H7 (cell line): Measurements from ENCODE around the gene HSPA12A. TPM values are rescaled to one million over a fixed set of nuclear protein-coding genes. Genes with fewer than 3 reads are reported as not detected.

ENCODE experiments used
- DNase-seq: peaks from one replicate; pipeline ENCODE4 v3.0.0; 2012
- H3K27me3 ChIP-seq: 2 replicates; pipeline ENCODE4 v1.6.0; 2011; ENCODE audit warnings: mild to moderate bottlenecking, low read length; ENCODE audit not compliant: control insufficient read depth, insufficient read depth
- H3K36me3 ChIP-seq: replicated peaks from 2 replicates; pipeline ENCODE4 v1.5.1; 2011; ENCODE audit warnings: low read length; ENCODE audit not compliant: control insufficient read depth, insufficient read depth
- H3K4me3 ChIP-seq: 2 replicates; pipeline ENCODE4 v1.5.1; 2011; ENCODE audit warnings: low read depth, mild to moderate bottlenecking, control low read depth, low read length, moderate library complexity; ENCODE audit not compliant: insufficient read depth
- total RNA-seq: library from RNA; depleted of rRNA; stranded (reverse); fragments of >200 nt; shearing (Covaris generic); gene quantifications from 2 replicates; pipeline ENCODE4 v1.2.3, GENCODE V29; 2014

HSPA12A gene
- total RNA-seq, 1 experiment from 2014 or later, result 1.9 TPM

- no peak overlapping the region for H3K4me3 ChIP-seq
- DNase-seq, result no peak
- no peaks in the 10 kb centered on the region for H3K36me3 ChIP-seq
- H3K27me3 ChIP-seq, result no peaks in the 10 kb centered on the region
These were observed 52.6 kb downstream of the HSPA12A start for GRCh38 chr10:116689744-116690143.

DNA sequence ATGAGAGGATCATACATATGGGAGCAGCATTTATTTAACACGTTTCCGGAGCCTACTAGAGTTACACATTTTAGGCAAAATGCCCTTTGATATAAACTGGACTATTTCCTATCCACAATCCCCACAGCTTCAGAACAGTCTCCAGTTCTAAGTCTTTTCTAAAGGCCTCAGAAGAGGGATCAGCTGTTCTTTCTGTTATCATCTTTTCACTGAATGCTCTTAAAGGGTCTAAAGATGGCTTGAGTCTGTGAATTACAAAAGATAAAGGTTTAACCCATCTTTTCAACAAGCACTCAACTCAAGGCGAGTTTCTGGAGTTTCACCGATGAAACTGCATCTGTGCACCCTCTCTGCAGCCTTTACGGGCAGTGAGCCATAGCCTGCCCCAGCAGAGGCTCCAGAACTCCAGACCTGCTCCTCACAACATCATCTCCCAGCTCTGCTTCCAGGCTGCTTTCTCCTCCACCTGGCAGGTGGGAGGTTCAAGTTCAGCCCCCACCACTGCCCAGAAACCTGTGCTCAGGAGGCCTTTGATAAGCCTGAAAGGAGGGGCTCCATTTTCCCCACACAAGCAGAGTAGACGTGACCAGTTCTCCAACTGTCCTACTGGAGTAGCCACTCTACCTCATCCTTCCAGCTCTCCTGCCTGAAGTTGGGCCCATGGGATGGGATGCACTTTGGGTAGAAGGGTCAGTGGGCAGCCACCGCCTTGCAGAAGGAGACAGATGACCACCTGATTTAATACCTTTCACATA is 53.4 kb downstream of the HSPA12A start:
- H3K4me3 ChIP-seq, result no peak overlapping the region
- DNase-seq, result no peak
- no peaks in the 10 kb centered on the region for H3K27me3 ChIP-seq
- H3K36me3 ChIP-seq, result no peaks in the 10 kb centered on the region

DNA sequence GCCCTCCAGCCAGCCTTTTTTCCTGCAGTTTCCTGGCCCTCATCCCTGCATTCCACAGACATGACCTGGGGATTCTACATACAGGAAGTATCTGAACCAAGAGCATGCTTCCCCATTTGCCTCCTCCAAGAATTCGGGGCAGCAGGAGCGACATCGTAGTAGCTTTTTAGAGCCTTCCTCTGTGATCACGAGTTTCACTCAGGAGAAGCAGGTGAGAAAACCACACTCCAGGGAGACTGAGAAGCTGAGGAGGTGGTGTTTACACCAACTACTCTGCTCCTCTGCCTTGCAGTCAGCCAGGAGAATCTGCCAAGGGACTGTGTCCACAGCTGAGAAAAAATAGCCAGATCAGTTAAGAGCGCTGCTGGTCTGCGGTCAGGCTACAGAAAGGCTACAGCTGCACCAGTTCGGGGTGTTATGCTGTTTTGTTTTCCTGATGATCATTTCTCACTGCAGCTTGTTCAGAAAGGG is 54.1 kb downstream of the HSPA12A start:
- DNase-seq, result no peak
- Histone ChIP-seq H3K4me3 (no peak overlapping the region), H3K36me3 (no peaks in the 10 kb centered on the region), H3K27me3 (no peaks in the 10 kb centered on the region)

GRCh38 chr10:116687633-116688032 is 54.7 kb downstream of the HSPA12A start:
- Histone ChIP-seq H3K27me3 (no peaks in the 10 kb centered on the region), H3K36me3 (no peaks in the 10 kb centered on the region), H3K4me3 (no peak overlapping the region)
- DNase-seq, result no peak

DNA sequence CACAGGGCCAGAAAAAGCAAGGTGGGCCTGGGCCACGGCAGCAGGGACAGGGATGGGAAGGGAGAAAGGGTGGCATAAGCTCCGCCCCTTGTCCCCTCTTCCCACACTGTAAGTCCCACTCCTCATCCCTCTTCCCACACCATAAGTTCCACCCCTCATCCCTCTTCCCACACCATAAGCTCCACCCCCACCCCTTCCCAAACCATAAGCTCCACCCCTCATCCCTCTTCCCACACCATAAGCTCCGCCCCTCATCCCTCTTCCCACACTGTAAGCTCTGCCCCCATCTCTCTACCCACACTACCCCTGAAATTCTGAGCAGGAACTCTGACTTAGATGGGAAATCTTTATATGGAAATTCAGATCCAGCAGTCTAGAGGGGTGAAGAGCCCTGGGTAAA is 55.7 kb downstream of the HSPA12A start:
- DNase-seq, result no peak
- H3K27me3 ChIP-seq, result no peaks in the 10 kb centered on the region

GRCh38 chr10:116685807-116686206 is 56.6 kb downstream of the HSPA12A start:
- no peak for DNase-seq
- Histone ChIP-seq H3K36me3 (no peaks in the 10 kb centered on the region), H3K4me3 (no peak overlapping the region), H3K27me3 (no peaks in the 10 kb centered on the region)

More for the DNA sequence above, 55.7 kb downstream of the HSPA12A start:
- Histone ChIP-seq H3K36me3 (no peaks in the 10 kb centered on the region), H3K4me3 (no peak overlapping the region)

DNA sequence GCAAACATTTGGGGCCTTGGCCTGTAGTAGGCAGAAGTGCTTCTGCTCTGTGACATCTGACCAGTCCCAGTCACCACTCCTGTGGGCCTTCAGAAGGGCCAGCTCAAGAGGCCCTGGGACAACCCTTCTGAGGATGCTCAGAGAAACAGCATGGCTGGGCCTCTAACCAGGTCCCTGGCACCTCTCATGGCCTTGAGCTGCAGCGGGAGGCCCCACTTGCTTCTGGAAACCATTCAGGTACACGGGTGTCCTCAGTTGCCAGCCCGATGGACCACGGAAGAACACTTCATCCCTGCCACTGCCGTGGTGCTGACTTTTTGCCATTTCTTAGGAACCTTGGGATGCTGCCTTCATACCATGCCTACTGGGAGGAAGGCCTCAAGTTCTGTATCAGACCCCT is 57.6 kb downstream of the HSPA12A start:
- no peak for DNase-seq
- H3K36me3 ChIP-seq, result no peaks in the 10 kb centered on the region
- no peaks in the 10 kb centered on the region for H3K27me3 ChIP-seq
- no peak overlapping the region for H3K4me3 ChIP-seq

GRCh38 chr10:116683821-116684220 is 58.5 kb downstream of the HSPA12A start:
- Histone ChIP-seq H3K4me3 (no peak overlapping the region), H3K36me3 (no peaks in the 10 kb centered on the region), H3K27me3 (no peaks in the 10 kb centered on the region)
- no peak for DNase-seq

DNA sequence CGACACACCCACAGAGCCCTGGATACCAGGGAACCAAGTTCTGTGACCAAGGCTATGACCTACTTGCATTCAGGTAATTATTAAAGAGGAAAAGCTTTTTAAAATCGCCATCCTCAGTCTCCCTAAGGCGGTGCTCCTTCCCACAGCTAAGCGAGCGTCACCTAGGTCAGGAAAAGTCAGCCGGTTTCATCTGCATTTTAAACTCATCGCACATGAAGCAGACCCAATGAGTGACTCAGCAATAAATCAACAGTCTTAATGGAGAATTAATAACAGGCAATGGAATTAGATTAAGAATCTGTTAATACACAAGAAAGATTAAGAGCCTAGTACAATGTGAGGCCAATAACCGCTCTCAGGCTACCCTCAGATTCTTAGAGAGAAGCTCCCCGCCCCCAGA is 59.2 kb downstream of the HSPA12A start:
- no peak overlapping the region for H3K4me3 ChIP-seq
- no peaks in the 10 kb centered on the region for H3K27me3 ChIP-seq
- no peaks in the 10 kb centered on the region for H3K36me3 ChIP-seq
- no peak for DNase-seq

GRCh38 chr10:116679351-116679750 is 63.0 kb downstream of the HSPA12A start:
- H3K27me3 ChIP-seq, result no peaks in the 10 kb centered on the region
- DNase-seq, result no peak
- H3K4me3 ChIP-seq, result no peak overlapping the region
- H3K36me3 ChIP-seq, result no peaks in the 10 kb centered on the region

GRCh38 chr10:116676633-116677032 is 65.7 kb downstream of the HSPA12A start:
- Histone ChIP-seq H3K36me3 (no peaks in the 10 kb centered on the region), H3K27me3 (no peaks in the 10 kb centered on the region), H3K4me3 (no peak overlapping the region)
- DNase-seq, result no peak

- DNase-seq, result no peak
- H3K4me3 ChIP-seq, result no peak overlapping the region
- no peaks in the 10 kb centered on the region for H3K27me3 ChIP-seq
- H3K36me3 ChIP-seq, result no peaks in the 10 kb centered on the region
These were observed 66.2 kb downstream of the HSPA12A start for GRCh38 chr10:116676118-116676517.

- Histone ChIP-seq H3K4me3 (no peak overlapping the region), H3K36me3 (no peaks in the 10 kb centered on the region), H3K27me3 (no peaks in the 10 kb centered on the region)
- no peak for DNase-seq
These were observed 67.4 kb downstream of the HSPA12A start for GRCh38 chr10:116674901-116675423.

- no peak for DNase-seq
- H3K27me3 ChIP-seq, result no peaks in the 10 kb centered on the region
- no peaks in the 10 kb centered on the region for H3K36me3 ChIP-seq
- no peak overlapping the region for H3K4me3 ChIP-seq
These were observed 68.5 kb downstream of the HSPA12A start for GRCh38 chr10:116673866-116674265.

GRCh38 chr10:116672891-116673290 is 69.5 kb downstream of the HSPA12A start:
- Histone ChIP-seq H3K36me3 (peaks cover 2% of the 10 kb centered on the region), H3K27me3 (no peaks in the 10 kb centered on the region), H3K4me3 (no peak overlapping the region)
- DNase-seq, result no peak
